Pancreas (tissue), 10 donors: ENCODE results near the gene TOE1. TPM values are rescaled to one million over a fixed set of nuclear protein-coding genes. Genes with fewer than 3 reads are reported as not detected.

Source experiments
- ATAC-seq, 4 donors: fragments of 200-7000 bp; cut with Tn5 transposase; one replicate each; pipeline versions ENCODE4 v1.8.0 to v1.9.1; 2020; ENCODE audit warnings: mild to moderate bottlenecking in 4 of 4, moderate library complexity in 4 of 4
- DNase-seq, 6 donors: peaks; one replicate each; pipeline ENCODE4 v3.0.0-alpha.2; 2020
- FAIRE-seq: peaks from 2 replicates; lab custom pipeline; 2012; peaks lifted over from hg19 to GRCh38; lab: Jason Lieb, UNC
- H3K27ac ChIP-seq, 4 donors: fragments of 200-600 bp; sonication (generic); 1 replicate in 3 of 4; 2 replicates in 1 of 4; pipeline versions ENCODE4 v1.5.0 to v1.8.0; 2020
- H3K27me3 ChIP-seq, 4 donors: fragments of 200-600 bp; one replicate each; pipeline ENCODE4 v1.8.0; 2021
- H3K36me3 ChIP-seq, 3 donors: fragments of 200-600 bp; sonication (generic) in 1 of 3; one replicate each; pipeline versions ENCODE4 v1.5.0 to v1.8.0; 2020 to 2021
- H3K4me1 ChIP-seq, 3 donors: fragments of 200-600 bp; one replicate each; pipeline ENCODE4 v1.8.0; 2021
- H3K4me3 ChIP-seq, 4 donors: fragments of 200-600 bp; sonication (generic) in 2 of 4; one replicate each; pipeline versions ENCODE4 v1.5.0 to v1.8.0; 2020 to 2021
- H3K9me3 ChIP-seq, 4 donors: fragments of 200-600 bp; one replicate each; pipeline ENCODE4 v1.8.0; 2021
- WGBS, 2 donors: extraction: QIAGEN DNeasy Blood & Tissue Kit; methylation state at CpG; one replicate each; pipeline ENCODE4 v1.1.7; 2013; 5-methylcytosine and 5-hydroxymethylcytosine counted together
- intact Hi-C, 3 donors: fragments of 100-400 bp; cut with DNase I; formaldehyde crosslinking; loops; one replicate each; pipeline versions ENCODE4 v1.11.1 to v1.14.2; 2022
- polyA plus RNA-seq, 2 donors: library from polyadenylated mRNA; stranded (reverse); fragments of 200-250 nt; gene quantifications; one replicate each; pipeline ENCODE4 v1.2.3, GENCODE V29; 2013
- total RNA-seq, 6 donors: library from RNA; stranded (reverse); fragmentation: NEBNext Ultra II Directional in 4 of 6; extraction: Animal tissue kit (Norgen Biotek cat#: 25700) in 4 of 6; gene quantifications; one replicate each; pipeline versions ENCODE4 v1.2.1 to v1.2.4, GENCODE V29; 2021 to 2023
- TF ChIP-seq, protein P1 (sequence below), 4 donors: fragments of 200-600 bp; sonication (generic) in 3 of 4; IDR thresholded peaks; one replicate each; pipeline versions ENCODE4 v1.5.0 to v1.8.0; 2021; ENCODE audit warnings: antibody characterized with exemption in 4 of 4
- donor health status: healthy with polysubstance abuse.
- donor health status: DM: no; HTN: no; CAD: no; lungs with moderate emphysema.
- donor health status: DM: no; HTN: no; CAD: no.
- donor health status: control.
- donor health status: control.
- donor health status: Bipolar disorder and iron deficiency.
- donor health status: DM: yes; HTN: yes; CAD: no.
- donor health status: DM: no; HTN: no; CAD: no.
- donor health status: DM: no; HTN: no; CAD: no.
- donor health status: DM: yes; HTN: yes; CAD: no.

The TOE1 gene
- total and polyA plus RNA-seq, 8 donors, result 2.4 to 8.2 (median 4.0) TPM

DNA sequence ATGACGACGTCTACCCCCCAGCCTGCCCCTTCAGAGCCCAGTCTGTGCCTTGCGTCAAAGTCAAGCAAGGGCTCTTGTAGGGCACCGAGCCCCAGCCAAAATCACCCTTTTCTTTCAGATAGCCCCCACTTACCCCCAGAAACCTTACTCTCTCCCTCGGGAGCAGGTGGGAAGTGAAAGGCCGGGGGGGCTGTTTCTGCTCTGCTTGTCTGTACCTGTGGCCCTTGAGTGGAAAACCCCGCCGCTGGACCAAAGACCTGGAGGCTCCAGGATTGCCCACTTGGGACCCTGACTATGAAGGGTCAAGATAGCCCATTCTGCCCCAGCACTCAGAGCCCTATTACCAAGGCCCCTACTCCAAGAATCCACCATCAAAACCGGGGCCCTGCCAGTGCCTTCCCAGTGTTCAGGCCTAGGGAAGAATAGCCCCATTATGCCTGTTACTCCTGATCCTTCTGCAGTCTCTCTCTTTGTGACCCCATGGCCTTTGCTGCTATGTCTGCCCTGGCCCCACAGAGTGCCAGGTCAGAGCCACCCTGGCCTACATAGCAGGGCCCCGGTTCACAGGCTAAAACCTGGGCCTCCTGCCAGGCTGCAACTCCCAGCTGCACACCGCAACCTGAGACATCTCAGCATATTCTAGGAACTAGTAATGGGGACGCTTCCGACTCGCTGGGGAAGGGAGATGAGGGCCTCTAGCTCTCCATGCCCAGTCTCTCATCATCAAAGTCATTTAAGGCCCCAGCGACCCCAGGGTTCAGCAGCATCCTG is 35.5 kb upstream of the TOE1 start:
- WGBS, 2 donors, result 31 to 33% methylated on average over 15 of the region's 15 CpGs
- TF ChIP-seq, protein P1, sequence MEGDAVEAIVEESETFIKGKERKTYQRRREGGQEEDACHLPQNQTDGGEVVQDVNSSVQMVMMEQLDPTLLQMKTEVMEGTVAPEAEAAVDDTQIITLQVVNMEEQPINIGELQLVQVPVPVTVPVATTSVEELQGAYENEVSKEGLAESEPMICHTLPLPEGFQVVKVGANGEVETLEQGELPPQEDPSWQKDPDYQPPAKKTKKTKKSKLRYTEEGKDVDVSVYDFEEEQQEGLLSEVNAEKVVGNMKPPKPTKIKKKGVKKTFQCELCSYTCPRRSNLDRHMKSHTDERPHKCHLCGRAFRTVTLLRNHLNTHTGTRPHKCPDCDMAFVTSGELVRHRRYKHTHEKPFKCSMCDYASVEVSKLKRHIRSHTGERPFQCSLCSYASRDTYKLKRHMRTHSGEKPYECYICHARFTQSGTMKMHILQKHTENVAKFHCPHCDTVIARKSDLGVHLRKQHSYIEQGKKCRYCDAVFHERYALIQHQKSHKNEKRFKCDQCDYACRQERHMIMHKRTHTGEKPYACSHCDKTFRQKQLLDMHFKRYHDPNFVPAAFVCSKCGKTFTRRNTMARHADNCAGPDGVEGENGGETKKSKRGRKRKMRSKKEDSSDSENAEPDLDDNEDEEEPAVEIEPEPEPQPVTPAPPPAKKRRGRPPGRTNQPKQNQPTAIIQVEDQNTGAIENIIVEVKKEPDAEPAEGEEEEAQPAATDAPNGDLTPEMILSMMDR (IDR thresholded peaks at IDR 0.05), result no peak
- Histone ChIP-seq H3K36me3 (no peaks in the 10 kb centered on the region), H3K27ac (peak overlapping the region; percentile 74 to 92 (median 90)), H3K4me3 (peak overlapping the region; percentile 36 to 72 (median 69)), H3K9me3 (no peaks in the 10 kb centered on the region), H3K27me3 (no peaks in the 10 kb centered on the region), H3K4me1 (peaks cover 4 to 5% (median 4%) of the 10 kb centered on the region in 3 donors)
- ATAC-seq (peak in 3 of 4 donors; percentile 0 to 5 (median 2)), FAIRE-seq (no peak), DNase-seq (peak; percentile 20 to 67 (median 55))
- intact Hi-C loops, result loop anchor here in 2 of 3 donors (5.0 to 10.0 kb wide), 2 partner anchors 292 to 510 kb away; partner anchors contain the start of genes HECTD3 (in 1 of the 2) and UROD (in 1 of the 2)

DNA sequence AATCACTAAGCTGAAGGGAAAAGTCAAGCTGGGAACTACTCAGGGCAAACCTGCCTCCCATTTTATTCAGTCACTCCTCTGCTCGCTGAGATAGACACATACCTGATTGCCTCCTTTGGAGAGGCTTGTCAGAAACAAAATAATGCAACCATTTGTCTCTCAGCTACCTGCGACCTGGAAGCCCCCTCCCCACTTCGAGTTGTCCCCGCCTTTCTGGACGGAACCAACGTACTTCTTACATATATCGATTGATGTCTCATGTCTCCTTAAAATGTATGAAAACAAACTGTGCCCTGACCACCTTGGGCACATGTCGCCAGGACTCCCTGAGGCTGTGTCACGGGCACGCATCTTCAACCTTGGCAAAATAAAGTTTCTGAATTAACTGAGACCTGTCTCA is 34.7 kb upstream of the TOE1 start:
- Histone ChIP-seq H3K27ac (no peak overlapping the region), H3K9me3 (no peaks in the 10 kb centered on the region), H3K36me3 (no peaks in the 10 kb centered on the region), H3K4me3 (no peak overlapping the region), H3K4me1 (peaks cover 4 to 5% (median 4%) of the 10 kb centered on the region in 3 donors), H3K27me3 (no peaks in the 10 kb centered on the region)
- no peak for ATAC-seq
- FAIRE-seq, result no peak
- no peak for DNase-seq
- intact Hi-C loops, result loop anchor here in 1 of 3 donors (10.0 kb wide), 1 partner anchor 510 kb away; no protein-coding TSS in a partner anchor
- TF ChIP-seq, protein P1 (IDR thresholded peaks at IDR 0.05), result no peak
- WGBS, 2 donors, result 85 to 92% methylated on average over 10 of the region's 10 CpGs

DNA sequence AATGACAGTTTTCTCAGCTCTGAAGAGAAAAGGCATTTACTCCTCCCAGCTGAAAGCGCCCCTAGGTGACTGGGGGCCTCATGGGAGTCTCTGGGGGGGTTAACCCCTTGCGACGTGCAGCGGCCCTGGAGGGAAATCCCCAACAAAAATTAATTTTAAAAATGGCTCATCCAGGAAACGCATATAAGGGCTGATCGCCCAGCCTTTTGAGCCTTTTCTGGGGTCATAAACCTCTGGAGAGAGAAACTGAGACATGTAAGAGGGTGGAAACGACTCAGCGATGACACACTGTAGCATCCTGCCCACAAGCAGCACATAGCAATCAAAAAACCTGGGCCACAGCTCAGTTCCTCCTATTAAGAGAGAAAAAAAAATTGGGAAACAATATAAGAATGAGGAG is 33.7 kb upstream of the TOE1 start:
- no peaks in the 10 kb centered on the region for H3K27me3 ChIP-seq
- no peaks in the 10 kb centered on the region for H3K9me3 ChIP-seq
- no peak overlapping the region for H3K27ac ChIP-seq
- no peak overlapping the region for H3K4me3 ChIP-seq
- peaks cover 4 to 5% (median 4%) of the 10 kb centered on the region in 3 donors for H3K4me1 ChIP-seq
- no peak for DNase-seq
- 69 to 73% methylated on average over 8 of the region's 8 CpGs for WGBS, 2 donors
- no peaks in the 10 kb centered on the region for H3K36me3 ChIP-seq
- TF ChIP-seq, protein P1 (IDR thresholded peaks at IDR 0.05), result no peak
- ATAC-seq, result no peak
- intact Hi-C loops, result loop anchor here in 1 of 3 donors (10.0 kb wide), 1 partner anchor 512 kb away; no protein-coding TSS in a partner anchor
- no peak for FAIRE-seq

DNA sequence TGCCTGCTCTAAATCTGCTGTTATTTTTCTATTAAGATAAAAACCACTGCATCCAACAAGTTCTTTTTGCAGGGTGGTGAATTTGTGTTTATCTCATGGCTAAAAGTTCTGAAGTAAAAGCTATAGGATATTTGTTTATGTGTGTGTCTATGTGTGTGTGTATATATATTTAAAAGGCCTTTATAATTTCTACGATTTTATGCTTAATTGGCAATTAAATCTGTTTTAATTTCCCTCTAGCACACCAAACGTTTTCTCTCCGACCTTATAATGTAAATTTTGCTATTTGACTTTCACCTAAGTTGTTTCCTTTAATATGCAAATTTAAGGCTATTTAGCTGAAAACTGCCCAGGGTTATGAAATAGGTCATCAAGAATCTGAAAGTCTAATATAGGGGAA is 33.1 kb upstream of the TOE1 start:
- no peak for DNase-seq
- Histone ChIP-seq H3K27me3 (no peaks in the 10 kb centered on the region), H3K4me1 (peaks cover 4 to 5% (median 4%) of the 10 kb centered on the region in 3 donors), H3K9me3 (no peaks in the 10 kb centered on the region), H3K27ac (no peak overlapping the region), H3K4me3 (no peak overlapping the region), H3K36me3 (no peaks in the 10 kb centered on the region)
- no peak for FAIRE-seq
- intact Hi-C loops, result loop anchor here in 1 of 3 donors (10.0 kb wide), 1 partner anchor 512 kb away; no protein-coding TSS in a partner anchor
- no peak for ATAC-seq
- TF ChIP-seq, protein P1 (IDR thresholded peaks at IDR 0.05), result no peak
- WGBS, 2 donors, result 56 to 71% methylated on average over 3 of the region's 3 CpGs
